HepG2 (cell line): ENCODE data around the gene TACC2.

Source experiments
- SETDB1 ChIP-seq: sonication (generic); formaldehyde crosslinking; IDR thresholded peaks from 2 replicates; pipeline ENCODE4 v1.5.1; 2020; ENCODE audit warnings: missing genetic modification reagents, mild to moderate bottlenecking, borderline replicate concordance
- ZNF552 ChIP-seq: sonication (generic); formaldehyde crosslinking; IDR thresholded peaks from 2 replicates; pipeline ENCODE4 v1.9.0; 2022; ENCODE audit warnings: missing genetic modification reagents, mild to moderate bottlenecking, borderline replicate concordance
- ZNF577 ChIP-seq: sonication (generic); formaldehyde crosslinking; IDR thresholded peaks from 2 replicates; pipeline ENCODE4 v1.4.0; 2020; ENCODE audit warnings: mild to moderate bottlenecking, low read depth, missing genetic modification reagents, borderline replicate concordance

DNA sequence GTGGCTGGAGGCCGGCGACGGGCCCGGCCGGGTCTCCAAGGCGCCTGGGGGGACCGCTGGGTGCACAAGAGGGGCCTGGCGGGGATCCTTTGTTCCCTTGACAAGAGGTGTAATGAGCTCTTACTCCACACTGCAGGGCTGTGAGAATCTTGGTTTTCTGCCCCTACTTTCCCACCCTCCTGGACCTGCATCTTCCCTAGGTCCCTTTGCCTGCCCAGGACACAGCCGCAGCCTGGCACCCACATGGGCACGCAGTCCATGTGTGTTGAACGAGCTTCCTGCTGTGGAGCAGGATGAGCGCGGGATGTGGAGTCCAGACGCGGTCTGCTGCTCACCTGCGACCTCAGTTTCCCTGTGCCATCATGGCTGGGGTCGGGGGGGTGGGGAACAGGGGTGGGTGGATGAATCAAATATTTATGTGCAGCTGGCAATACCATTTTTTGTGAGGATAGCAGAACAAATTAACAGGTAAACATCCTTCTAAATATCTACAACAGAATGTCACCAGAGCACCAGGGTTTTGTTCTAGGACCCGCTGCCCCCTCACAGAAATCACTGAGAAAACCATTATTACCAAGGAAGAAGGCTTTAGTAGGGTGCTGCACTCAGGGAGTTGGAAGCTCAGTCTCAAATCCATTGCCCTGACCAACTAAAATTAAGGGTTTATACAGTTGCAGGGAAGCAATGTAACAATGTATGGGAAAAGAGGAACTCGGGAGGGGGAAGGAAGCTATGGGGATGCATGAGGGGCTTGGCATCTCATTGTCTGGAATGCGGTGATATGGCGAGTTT lies 13.5 kb upstream of the TACC2 start:
- TF ChIP-seq ZNF577 = no peak
- TF ChIP-seq SETDB1 (CRISPR knock-in tag) = no peak
- no peak for TF ChIP-seq ZNF552 (CRISPR knock-in tag)
